ENCODE measurements around the gene SH3RF3. TPM values are rescaled to one million over a fixed set of nuclear protein-coding genes. Genes with fewer than 3 reads are reported as not detected.

Gene SH3RF3
- total and polyA plus RNA-seq, 2 of the 13 experiments (the other 11 are each of a cell fraction or from before 2014, with no cell fraction given) = 0.04 TPM; not detected in 1

DNA sequence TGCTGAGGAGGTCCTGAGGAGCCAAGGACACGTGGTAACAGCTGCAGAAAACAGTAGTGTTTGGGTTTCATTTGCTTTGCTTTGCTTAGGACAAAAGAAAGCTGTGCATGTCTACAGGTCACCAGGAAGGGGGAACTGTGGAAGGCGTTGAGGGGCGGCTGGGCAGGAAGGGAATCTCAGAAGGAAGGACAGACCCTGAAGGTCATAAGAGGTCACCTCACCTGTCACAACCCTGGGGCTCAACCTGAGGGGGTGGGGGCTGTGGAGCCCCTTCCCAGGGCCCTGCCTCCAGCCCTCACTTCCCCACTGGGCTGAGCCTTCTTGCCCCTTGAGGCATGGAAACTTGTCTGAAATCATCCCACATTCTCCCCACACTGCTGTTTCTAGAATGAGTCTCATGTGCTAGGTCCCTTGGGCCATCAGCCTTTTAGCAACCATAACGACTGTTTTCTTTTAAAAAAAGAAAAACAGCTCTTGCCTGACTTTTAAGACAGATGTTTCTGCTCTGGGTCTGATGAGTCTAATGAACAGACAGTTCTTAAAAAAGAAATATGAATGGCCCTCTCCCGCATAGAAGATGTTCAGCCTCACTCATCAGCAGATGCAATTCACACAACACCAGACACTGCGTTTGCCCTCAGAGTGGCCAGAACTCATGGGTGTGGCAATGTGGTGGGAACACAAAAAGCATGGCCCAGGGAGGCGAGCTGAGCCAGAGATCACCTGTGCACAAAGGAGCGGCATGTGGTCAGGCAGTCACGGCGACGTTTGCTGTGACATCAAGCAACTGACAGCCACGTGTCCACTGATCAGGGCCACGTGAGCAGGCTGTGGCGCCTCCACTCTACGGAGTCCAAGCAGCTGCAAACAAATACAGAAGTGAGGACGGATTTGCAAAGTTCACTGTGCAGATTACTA is 400.8 kb downstream of the SH3RF3 start (continued):
- TF ChIP-seq, protein P1, sequence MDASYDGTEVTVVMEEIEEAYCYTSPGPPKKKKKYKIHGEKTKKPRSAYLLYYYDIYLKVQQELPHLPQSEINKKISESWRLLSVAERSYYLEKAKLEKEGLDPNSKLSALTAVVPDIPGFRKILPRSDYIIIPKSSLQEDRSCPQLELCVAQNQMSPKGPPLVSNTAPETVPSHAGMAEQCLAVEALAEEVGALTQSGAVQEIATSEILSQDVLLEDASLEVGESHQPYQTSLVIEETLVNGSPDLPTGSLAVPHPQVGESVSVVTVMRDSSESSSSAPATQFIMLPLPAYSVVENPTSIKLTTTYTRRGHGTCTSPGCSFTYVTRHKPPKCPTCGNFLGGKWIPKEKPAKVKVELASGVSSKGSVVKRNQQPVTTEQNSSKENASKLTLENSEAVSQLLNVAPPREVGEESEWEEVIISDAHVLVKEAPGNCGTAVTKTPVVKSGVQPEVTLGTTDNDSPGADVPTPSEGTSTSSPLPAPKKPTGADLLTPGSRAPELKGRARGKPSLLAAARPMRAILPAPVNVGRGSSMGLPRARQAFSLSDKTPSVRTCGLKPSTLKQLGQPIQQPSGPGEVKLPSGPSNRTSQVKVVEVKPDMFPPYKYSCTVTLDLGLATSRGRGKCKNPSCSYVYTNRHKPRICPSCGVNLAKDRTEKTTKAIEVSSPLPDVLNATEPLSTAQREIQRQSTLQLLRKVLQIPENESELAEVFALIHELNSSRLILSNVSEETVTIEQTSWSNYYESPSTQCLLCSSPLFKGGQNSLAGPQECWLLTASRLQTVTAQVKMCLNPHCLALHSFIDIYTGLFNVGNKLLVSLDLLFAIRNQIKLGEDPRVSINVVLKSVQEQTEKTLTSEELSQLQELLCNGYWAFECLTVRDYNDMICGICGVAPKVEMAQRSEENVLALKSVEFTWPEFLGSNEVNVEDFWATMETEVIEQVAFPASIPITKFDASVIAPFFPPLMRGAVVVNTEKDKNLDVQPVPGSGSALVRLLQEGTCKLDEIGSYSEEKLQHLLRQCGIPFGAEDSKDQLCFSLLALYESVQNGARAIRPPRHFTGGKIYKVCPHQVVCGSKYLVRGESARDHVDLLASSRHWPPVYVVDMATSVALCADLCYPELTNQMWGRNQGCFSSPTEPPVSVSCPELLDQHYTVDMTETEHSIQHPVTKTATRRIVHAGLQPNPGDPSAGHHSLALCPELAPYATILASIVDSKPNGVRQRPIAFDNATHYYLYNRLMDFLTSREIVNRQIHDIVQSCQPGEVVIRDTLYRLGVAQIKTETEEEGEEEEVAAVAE (CRISPR knock-in tag; IDR thresholded peaks at IDR 0.05; ENCODE audit: borderline replicate concordance) = peak; percentile 50; the same call in 1 of the 2 replicates
- TF ChIP-seq ZNF260 (CRISPR knock-in tag; IDR thresholded peaks at IDR 0.05; ENCODE audit: borderline replicate concordance, low read depth) = no peak
- TF ChIP-seq NFIB (CRISPR knock-in tag; IDR thresholded peaks at IDR 0.05; ENCODE audit: borderline replicate concordance) = 0 out of 2 replicates have a peak, but pooled peaks have one; percentile 27
- no peak for TF ChIP-seq SOX6 (IDR thresholded peaks at IDR 0.05)
- 0 out of 2 replicates have a peak, but pooled peaks have one; percentile 20 for TF ChIP-seq SOX6 (CRISPR knock-in tag; IDR thresholded peaks at IDR 0.05)
- no peak for TF ChIP-seq ZFP1 (CRISPR knock-in tag; IDR thresholded peaks at IDR 0.05)
- TF ChIP-seq, protein P2, sequence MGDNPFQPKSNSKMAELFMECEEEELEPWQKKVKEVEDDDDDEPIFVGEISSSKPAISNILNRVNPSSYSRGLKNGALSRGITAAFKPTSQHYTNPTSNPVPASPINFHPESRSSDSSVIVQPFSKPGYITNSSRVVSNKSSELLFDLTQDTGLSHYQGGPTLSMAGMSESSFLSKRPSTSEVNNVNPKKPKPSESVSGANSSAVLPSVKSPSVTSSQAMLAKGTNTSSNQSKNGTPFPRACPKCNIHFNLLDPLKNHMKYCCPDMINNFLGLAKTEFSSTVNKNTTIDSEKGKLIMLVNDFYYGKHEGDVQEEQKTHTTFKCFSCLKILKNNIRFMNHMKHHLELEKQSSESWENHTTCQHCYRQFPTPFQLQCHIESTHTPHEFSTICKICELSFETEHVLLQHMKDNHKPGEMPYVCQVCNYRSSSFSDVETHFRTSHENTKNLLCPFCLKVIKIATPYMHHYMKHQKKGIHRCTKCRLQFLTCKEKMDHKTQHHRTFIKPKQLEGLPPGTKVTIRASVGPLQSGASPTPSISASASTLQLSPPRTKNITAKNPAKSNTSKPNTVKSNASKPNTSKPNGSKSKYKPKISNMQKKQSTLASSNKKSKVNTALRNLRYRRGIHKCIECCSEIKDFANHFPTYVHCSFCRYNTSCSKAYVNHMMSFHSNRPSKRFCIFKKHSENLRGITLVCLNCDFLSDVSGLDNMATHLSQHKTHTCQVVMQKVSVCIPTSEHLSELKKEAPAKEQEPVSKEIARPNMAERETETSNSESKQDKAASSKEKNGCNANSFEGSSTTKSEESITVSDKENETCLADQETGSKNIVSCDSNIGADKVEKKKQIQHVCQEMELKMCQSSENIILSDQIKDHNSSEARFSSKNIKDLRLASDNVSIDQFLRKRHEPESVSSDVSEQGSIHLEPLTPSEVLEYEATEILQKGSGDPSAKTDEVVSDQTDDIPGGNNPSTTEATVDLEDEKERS (CRISPR knock-in tag; IDR thresholded peaks at IDR 0.05) = no peak
- TF ChIP-seq PCBP2 (optimal IDR thresholded peaks at IDR 0.05; ENCODE audit: low read depth, low read length, poor library complexity, severe bottlenecking) = no peak
- TF ChIP-seq, protein P3, sequence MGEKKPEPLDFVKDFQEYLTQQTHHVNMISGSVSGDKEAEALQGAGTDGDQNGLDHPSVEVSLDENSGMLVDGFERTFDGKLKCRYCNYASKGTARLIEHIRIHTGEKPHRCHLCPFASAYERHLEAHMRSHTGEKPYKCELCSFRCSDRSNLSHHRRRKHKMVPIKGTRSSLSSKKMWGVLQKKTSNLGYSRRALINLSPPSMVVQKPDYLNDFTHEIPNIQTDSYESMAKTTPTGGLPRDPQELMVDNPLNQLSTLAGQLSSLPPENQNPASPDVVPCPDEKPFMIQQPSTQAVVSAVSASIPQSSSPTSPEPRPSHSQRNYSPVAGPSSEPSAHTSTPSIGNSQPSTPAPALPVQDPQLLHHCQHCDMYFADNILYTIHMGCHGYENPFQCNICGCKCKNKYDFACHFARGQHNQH (CRISPR knock-in tag; IDR thresholded peaks at IDR 0.05) = no peak
- no peak for TF ChIP-seq RBAK (CRISPR knock-in tag; IDR thresholded peaks at IDR 0.05)
- TF ChIP-seq ADNP (CRISPR knock-in tag; IDR thresholded peaks at IDR 0.05) = no peak
- TF ChIP-seq ZNF274 (CRISPR knock-in tag; IDR thresholded peaks at IDR 0.05) = no peak
- no peak for TF ChIP-seq AKAP8 (CRISPR knock-in tag; IDR thresholded peaks at IDR 0.05)
- TF ChIP-seq SYNCRIP (IDR thresholded peaks at IDR 0.05; ENCODE audit: insufficient read depth, low read depth, low read length) = no peak
- no peak for TF ChIP-seq SMAD9 (CRISPR knock-in tag; IDR thresholded peaks at IDR 0.05)
- TF ChIP-seq ZNF382 (CRISPR knock-in tag; IDR thresholded peaks at IDR 0.05; ENCODE audit: borderline replicate concordance) = no peak
- TF ChIP-seq NFRKB (IDR thresholded peaks at IDR 0.05) = no peak
- TF ChIP-seq, protein P4, sequence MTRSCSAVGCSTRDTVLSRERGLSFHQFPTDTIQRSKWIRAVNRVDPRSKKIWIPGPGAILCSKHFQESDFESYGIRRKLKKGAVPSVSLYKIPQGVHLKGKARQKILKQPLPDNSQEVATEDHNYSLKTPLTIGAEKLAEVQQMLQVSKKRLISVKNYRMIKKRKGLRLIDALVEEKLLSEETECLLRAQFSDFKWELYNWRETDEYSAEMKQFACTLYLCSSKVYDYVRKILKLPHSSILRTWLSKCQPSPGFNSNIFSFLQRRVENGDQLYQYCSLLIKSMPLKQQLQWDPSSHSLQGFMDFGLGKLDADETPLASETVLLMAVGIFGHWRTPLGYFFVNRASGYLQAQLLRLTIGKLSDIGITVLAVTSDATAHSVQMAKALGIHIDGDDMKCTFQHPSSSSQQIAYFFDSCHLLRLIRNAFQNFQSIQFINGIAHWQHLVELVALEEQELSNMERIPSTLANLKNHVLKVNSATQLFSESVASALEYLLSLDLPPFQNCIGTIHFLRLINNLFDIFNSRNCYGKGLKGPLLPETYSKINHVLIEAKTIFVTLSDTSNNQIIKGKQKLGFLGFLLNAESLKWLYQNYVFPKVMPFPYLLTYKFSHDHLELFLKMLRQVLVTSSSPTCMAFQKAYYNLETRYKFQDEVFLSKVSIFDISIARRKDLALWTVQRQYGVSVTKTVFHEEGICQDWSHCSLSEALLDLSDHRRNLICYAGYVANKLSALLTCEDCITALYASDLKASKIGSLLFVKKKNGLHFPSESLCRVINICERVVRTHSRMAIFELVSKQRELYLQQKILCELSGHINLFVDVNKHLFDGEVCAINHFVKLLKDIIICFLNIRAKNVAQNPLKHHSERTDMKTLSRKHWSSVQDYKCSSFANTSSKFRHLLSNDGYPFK (CRISPR knock-in tag; IDR thresholded peaks at IDR 0.05; ENCODE audit: borderline replicate concordance) = no peak
